HepG2 (cell line): ENCODE results near the gene ASIC2.

Experiments used
- CTCF ChIP-seq: sonication (generic); formaldehyde crosslinking; IDR thresholded peaks from 2 replicates; pipeline ENCODE4 v1.5.0; 2020; ENCODE audit warnings: mild to moderate bottlenecking, missing genetic modification reagents, moderate library complexity
- FOXA1 ChIP-seq, 2 experiments: fragments of 450-650 bp in 1 of 2; sonication (generic) in 1 of 2; formaldehyde crosslinking in 1 of 2; IDR thresholded peaks; 2 replicates each; pipeline versions ENCODE4 v1.4.0 to v1.6.1; 2016 to 2020; ENCODE audit warnings: missing genetic modification reagents in 1 of 2
- HDAC6 ChIP-seq: fragments of 200-600 bp; sonication (generic); IDR thresholded peaks from 2 replicates; pipeline ENCODE4 v1.7.0; 2017; ENCODE audit warnings: mild to moderate bottlenecking, antibody characterized with exemption, low read length, low read depth
- IKZF4 ChIP-seq: sonication (generic); formaldehyde crosslinking; IDR thresholded peaks from 2 replicates; pipeline ENCODE4 v1.5.1; 2020; ENCODE audit warnings: borderline replicate concordance, mild to moderate bottlenecking, low read depth, missing genetic modification reagents; ENCODE audit errors: not compliant biosample characterization
- MAZ ChIP-seq, 2 experiments: sonication (generic) in 1 of 2; formaldehyde crosslinking in 1 of 2; IDR thresholded peaks; 2 replicates each; pipeline versions ENCODE4 v1.5.0 to v1.6.1; 2012 to 2020; ENCODE audit warnings: low read depth in 2 of 2, mild to moderate bottlenecking in 2 of 2, borderline replicate concordance in 1 of 2, improper control_type of control experiment in 1 of 2, low read length in 1 of 2, missing genetic modification reagents in 1 of 2, moderate library complexity in 1 of 2
- PAX8 ChIP-seq: sonication (generic); formaldehyde crosslinking; IDR thresholded peaks from 2 replicates; pipeline ENCODE4 v1.8.0; 2022; ENCODE audit warnings: mild to moderate bottlenecking, missing genetic modification reagents, borderline replicate concordance
- RFX5 ChIP-seq: IDR thresholded peaks from 2 replicates; pipeline ENCODE4 v1.6.1; 2011; ENCODE audit warnings: low read depth, low read length, improper control_type of control experiment
- SAFB2 ChIP-seq: sonication (generic); formaldehyde crosslinking; IDR thresholded peaks from 2 replicates; pipeline ENCODE4 v1.5.1; 2020; ENCODE audit warnings: missing genetic modification reagents, low read depth, mild to moderate bottlenecking, borderline replicate concordance
- SP1 ChIP-seq, 2 experiments: fragments of 450-650 bp in 1 of 2; sonication (generic) in 1 of 2; formaldehyde crosslinking in 1 of 2; IDR thresholded peaks; 2 replicates each; pipeline versions ENCODE4 v1.4.0 to v1.6.1; 2016 to 2020; ENCODE audit warnings: missing genetic modification reagents in 1 of 2
- ZBTB39 ChIP-seq: sonication (generic); formaldehyde crosslinking; IDR thresholded peaks from 2 replicates; pipeline ENCODE4 v1.5.0; 2020; ENCODE audit warnings: missing genetic modification reagents
- ZFX ChIP-seq: sonication (generic); formaldehyde crosslinking; IDR thresholded peaks from 2 replicates; pipeline ENCODE4 v1.4.0; 2020; ENCODE audit warnings: mild to moderate bottlenecking, low read depth, missing genetic modification reagents, moderate library complexity
- ZNF567 ChIP-seq: sonication (generic); formaldehyde crosslinking; IDR thresholded peaks from 2 replicates; pipeline ENCODE4 v1.8.1; 2023; ENCODE audit warnings: mild to moderate bottlenecking, missing genetic modification reagents, borderline replicate concordance
- TF ChIP-seq, protein P1 (sequence below): sonication (generic); formaldehyde crosslinking; IDR thresholded peaks from 2 replicates; pipeline ENCODE4 v1.8.1; 2023; ENCODE audit warnings: missing genetic modification reagents, inconsistent platforms, borderline replicate concordance

DNA sequence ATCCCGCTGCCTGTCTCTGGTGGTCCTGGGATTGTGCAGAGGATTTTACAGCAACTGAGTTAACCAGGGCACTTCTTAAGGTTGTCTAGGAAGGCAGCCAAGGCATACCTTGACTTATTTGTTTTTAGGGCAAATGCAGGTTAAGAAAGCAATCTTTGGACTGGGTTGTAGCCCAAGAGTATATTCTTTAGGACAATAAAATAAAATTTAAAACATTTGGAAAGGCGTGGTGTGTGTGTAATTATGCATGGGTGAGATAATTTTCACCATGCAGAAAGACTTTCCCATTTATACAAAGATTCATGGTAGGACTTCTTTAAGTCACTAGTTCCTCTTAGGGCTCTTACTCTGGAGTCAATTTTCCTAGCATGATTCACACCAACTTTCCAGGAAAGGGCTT is 208.3 kb downstream of the ASIC2 start:
- TF ChIP-seq ZNF567 (CRISPR knock-in tag) = no peak
- TF ChIP-seq ZBTB39 (CRISPR knock-in tag) = no peak
- no peak for TF ChIP-seq HDAC6
- no peak for TF ChIP-seq IKZF4 (CRISPR knock-in tag)
- no peak for TF ChIP-seq CTCF (CRISPR knock-in tag)
- TF ChIP-seq PAX8 = no peak
- no peak for TF ChIP-seq MAZ (IDR thresholded peaks at IDR 0.05; ENCODE audit: borderline replicate concordance, low read depth, low read length)
- TF ChIP-seq MAZ (CRISPR knock-in tag; IDR thresholded peaks at IDR 0.05; ENCODE audit: low read depth) = no peak
- TF ChIP-seq, protein P1, sequence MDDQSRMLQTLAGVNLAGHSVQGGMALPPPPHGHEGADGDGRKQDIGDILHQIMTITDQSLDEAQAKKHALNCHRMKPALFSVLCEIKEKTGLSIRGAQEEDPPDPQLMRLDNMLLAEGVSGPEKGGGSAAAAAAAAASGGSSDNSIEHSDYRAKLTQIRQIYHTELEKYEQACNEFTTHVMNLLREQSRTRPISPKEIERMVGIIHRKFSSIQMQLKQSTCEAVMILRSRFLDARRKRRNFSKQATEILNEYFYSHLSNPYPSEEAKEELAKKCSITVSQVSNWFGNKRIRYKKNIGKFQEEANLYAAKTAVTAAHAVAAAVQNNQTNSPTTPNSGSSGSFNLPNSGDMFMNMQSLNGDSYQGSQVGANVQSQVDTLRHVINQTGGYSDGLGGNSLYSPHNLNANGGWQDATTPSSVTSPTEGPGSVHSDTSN (CRISPR knock-in tag) = no peak
- TF ChIP-seq RFX5 = no peak
- TF ChIP-seq FOXA1 (IDR thresholded peaks at IDR 0.05) = no peak
- no peak for TF ChIP-seq FOXA1 (CRISPR knock-in tag; IDR thresholded peaks at IDR 0.05)
- no peak for TF ChIP-seq SAFB2 (CRISPR knock-in tag)
- TF ChIP-seq SP1 (IDR thresholded peaks at IDR 0.05) = no peak
- TF ChIP-seq SP1 (CRISPR knock-in tag; IDR thresholded peaks at IDR 0.05) = no peak
- TF ChIP-seq ZFX = no peak
